Measurements from ENCODE around the gene PCDHB2.
"Not testable (repeated sequence)": the region's sequence is repeated elsewhere in the genome, so short reads cannot be mapped to it uniquely, and the experiment has no call there.

Gene PCDHB2

DNA sequence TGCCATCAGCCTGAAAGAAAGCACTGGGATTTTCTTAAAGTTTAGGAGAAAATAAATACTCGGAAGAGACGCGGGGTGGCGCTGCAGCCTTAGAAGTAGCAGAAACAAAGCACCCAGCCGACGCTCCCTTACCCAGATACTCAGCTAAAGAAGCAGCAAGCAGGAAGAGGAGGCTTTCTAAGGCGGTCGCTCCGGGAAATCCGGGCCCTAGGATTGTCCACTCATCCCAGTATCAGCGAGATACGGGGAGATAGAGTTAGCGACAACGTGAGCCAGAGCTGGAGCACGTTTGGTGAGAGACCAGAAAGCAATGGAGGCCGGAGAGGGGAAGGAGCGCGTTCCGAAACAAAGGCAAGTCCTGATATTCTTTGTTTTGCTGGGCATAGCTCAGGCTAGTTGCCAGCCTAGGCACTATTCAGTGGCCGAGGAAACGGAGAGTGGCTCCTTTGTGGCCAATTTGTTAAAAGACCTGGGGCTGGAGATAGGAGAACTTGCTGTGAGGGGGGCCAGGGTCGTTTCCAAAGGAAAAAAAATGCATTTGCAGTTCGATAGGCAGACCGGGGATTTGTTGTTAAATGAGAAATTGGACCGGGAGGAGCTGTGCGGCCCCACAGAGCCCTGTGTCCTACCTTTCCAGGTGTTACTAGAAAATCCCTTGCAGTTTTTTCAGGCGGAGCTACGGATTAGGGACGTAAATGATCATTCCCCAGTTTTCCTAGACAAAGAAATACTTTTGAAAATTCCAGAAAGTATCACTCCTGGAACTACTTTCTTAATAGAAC is at the start of gene PCDHB2:
PCDHB2 (plus strand) TSS at position 135 of the 782 bp plus-strand sequence; CDS start at position 311, 176 bp downstream.
- H3K9me3 ChIP-seq (replicated peaks in 1 of 11), result peaks cover 15 to 28% (median 19%) of the 10 kb centered on the region in 11 experiments; a peak in 19 of 22 replicates
- H4K20me1 ChIP-seq, result no peaks in the 10 kb centered on the region
- no peak within 1 kb of the TSS for H3K9ac ChIP-seq
- H3K27me3 ChIP-seq, result no peaks in the 10 kb centered on the region
- H3K27ac ChIP-seq, result no peak within 1 kb of the TSS
- H3K36me3 ChIP-seq, result no peaks in the 10 kb centered on the region
- no peak within 1 kb of the TSS for H3K4me2 ChIP-seq
- H3K4me1 ChIP-seq, result no peaks in the 10 kb centered on the region
- H3K4me3 ChIP-seq, result no peak within 1 kb of the TSS
- no peak for TF ChIP-seq Cebpa-rat (IDR thresholded peaks at IDR 0.05)

DNA sequence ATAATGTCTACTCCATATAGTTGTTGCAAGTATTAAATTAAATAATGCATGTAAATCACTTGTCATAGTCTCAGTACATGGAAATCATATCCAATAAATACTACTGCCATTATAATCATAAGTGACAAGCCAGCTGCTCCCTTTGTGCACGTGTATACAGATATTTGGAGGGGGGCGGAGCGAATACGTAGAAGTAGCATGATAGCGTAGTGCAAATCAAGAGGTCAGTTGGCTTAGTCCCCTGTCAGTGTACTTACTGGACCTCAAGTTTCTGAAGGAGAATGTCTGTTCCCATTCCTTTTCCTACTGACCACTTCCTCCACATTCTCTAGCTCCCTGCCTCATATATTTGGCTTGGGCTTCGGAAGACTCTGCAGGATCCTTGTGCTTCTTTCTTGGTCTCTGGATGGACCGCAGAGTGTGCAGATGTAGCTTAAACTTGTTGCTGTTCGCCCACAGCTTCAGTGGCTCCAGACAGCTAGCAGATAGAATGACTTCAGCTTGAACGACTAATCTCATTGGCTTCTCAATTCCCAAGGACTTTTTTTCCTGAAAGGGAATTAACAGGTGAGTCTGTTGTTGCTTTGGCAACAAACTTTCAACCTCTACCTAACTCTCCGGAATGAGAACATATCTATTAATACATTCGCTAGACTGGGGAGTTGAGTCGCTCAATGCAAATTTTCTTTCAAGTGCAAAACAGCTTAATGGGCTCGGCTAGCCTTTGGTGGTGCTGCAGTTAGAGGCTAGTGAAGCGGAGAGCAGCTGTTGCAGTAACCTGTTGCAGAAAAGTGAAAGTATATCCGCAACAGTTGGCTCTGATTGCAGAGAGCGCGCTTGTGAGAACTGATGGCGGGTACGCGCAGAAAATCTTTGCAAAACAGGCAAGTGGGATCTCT is 43.5 kb upstream of the PCDHB2 start, which contains the start of gene PCDHB1:
PCDHB1 (plus strand) TSS at position 753 of the 899 bp plus-strand sequence; CDS start at position 850, 97 bp downstream.
- H4K20me1 ChIP-seq, result no peaks in the 10 kb centered on the region
- no peak within 1 kb of the TSS for H3K9ac ChIP-seq
- no peaks in the 10 kb centered on the region for H3K27me3 ChIP-seq
- no peak within 1 kb of the TSS for H3K4me2 ChIP-seq
- TF ChIP-seq Cebpa-rat (IDR thresholded peaks at IDR 0.05), result no peak
- no peak within 1 kb of the TSS for H3K4me3 ChIP-seq
- peaks cover 0 to 10% (median 0%) of the 10 kb centered on the region in 10 experiments; a peak in 1 of 20 replicates for H3K4me1 ChIP-seq
- peaks cover 0 to 27% (median 11%) of the 10 kb centered on the region in 11 experiments; a peak in 13 of 22 replicates for H3K9me3 ChIP-seq (replicated peaks in 1 of 11)
- no peak within 1 kb of the TSS for H3K27ac ChIP-seq
- no peaks in the 10 kb centered on the region for H3K36me3 ChIP-seq

DNA sequence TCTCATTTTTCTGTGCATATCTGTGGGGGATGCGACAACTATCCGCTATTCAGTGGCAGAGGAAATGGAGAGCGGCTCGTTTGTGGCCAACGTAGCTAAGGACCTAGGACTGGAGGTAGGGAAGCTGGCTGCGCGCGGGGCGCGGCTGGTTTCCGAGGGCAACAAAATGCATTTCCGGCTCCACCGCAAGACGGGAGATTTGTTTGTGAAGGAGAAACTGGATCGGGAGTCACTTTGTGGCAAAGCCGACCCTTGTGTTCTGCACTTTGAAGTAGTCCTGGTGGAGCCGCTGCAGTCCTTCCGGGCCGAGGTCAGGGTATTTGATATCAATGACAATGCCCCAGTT is 42.9 kb upstream of the PCDHB2 start:
- Histone ChIP-seq H3K4me1 (peaks cover 0 to 10% (median 0%) of the 10 kb centered on the region in 10 experiments; a peak in 1 of 20 replicates), H3K27ac (no peak overlapping the region), H4K20me1 (no peaks in the 10 kb centered on the region), H3K9me3 (replicated peaks in 1 of 11) (peaks cover 0 to 27% (median 11%) of the 10 kb centered on the region in 11 experiments; a peak in 13 of 22 replicates), H3K27me3 (no peaks in the 10 kb centered on the region), H3K9ac (no peak overlapping the region), H3K4me2 (no peak overlapping the region), H3K4me3 (no peak overlapping the region), H3K36me3 (no peaks in the 10 kb centered on the region)
- no peak for TF ChIP-seq Cebpa-rat (IDR thresholded peaks at IDR 0.05)

DNA sequence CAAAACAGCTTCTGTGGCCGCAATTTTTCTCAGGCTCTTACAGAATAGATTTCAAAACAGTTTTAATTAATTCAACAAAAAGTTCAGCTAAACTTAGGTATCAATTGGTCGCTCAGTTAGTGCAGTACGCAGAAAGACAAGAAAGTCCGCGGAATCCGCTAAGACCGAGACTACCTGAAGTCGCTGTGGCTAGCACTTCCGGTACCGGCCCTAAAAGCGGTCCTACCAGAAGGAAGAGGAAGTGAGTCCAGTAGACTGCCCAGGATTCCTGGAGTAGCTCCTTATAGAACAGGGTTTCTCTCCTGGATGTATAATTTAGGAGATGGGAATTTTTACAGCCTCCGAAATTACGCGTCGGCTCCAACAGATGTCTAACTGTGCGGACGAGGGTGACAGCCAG is 16.6 kb upstream of the PCDHB2 start:
- no peak for TF ChIP-seq Cebpa-rat (IDR thresholded peaks at IDR 0.05)
- Histone ChIP-seq H3K4me2 (no peak overlapping the region), H3K9ac (no peak overlapping the region), H3K27ac (no peak overlapping the region), H3K4me3 (no peak overlapping the region), H3K9me3 (replicated peaks in 1 of 11) (peaks cover 11 to 25% (median 18%) of the 10 kb centered on the region in 11 experiments; a peak in 19 of 22 replicates), H3K4me1 (no peaks in the 10 kb centered on the region), H4K20me1 (no peaks in the 10 kb centered on the region), H3K36me3 (no peaks in the 10 kb centered on the region), H3K27me3 (no peaks in the 10 kb centered on the region)

GRCh38 chr5:141082228-141082627 is 12.2 kb upstream of the PCDHB2 start:
- Histone ChIP-seq H3K4me1 (no peaks in the 10 kb centered on the region), H3K9me3 (replicated peaks in 1 of 11) (peaks cover 11 to 18% (median 13%) of the 10 kb centered on the region in 11 experiments; a peak in 19 of 22 replicates), H3K4me2 (no peak overlapping the region), H3K27me3 (no peaks in the 10 kb centered on the region), H3K9ac (no peak overlapping the region), H3K27ac (no peak overlapping the region), H4K20me1 (no peaks in the 10 kb centered on the region), H3K36me3 (no peaks in the 10 kb centered on the region), H3K4me3 (no peak overlapping the region)
- TF ChIP-seq Cebpa-rat (IDR thresholded peaks at IDR 0.05), result no peak

DNA sequence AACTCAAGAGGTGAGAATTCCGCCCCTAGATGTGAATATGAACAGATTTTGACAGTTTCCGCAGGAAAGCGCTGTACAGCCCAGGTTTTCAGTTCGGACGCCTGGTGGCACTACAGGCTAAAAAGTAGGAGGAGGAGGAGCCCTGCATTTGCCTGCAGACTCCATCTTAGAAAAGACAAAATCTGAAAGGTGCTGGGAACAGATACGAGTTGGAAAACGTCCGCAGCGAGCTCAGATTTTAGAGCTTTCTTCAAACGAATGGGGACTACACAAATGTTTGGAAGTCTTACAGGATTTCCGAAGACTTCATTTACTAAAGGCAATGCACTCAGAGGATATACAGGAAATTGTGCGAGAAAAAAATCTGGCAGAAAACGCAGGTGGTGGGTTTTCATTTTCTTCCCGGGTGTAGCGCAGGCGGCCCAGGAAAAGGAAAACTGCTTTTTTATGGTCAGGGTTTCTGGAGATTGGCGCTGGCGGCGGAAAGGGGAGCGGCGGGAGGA is 9.9 kb upstream of the PCDHB2 start:
- no peak for TF ChIP-seq Cebpa-rat (IDR thresholded peaks at IDR 0.05)
- no peak overlapping the region for H3K4me3 ChIP-seq
- H3K4me1 ChIP-seq, result no peaks in the 10 kb centered on the region
- H3K27me3 ChIP-seq, result no peaks in the 10 kb centered on the region; a peak in 1 of 22 replicates
- no peaks in the 10 kb centered on the region for H3K9me3 ChIP-seq (replicated peaks in 1 of 11)
- H4K20me1 ChIP-seq, result no peaks in the 10 kb centered on the region
- H3K36me3 ChIP-seq, result no peaks in the 10 kb centered on the region
- no peak overlapping the region for H3K9ac ChIP-seq
- no peak overlapping the region for H3K4me2 ChIP-seq
- no peak overlapping the region for H3K27ac ChIP-seq

DNA sequence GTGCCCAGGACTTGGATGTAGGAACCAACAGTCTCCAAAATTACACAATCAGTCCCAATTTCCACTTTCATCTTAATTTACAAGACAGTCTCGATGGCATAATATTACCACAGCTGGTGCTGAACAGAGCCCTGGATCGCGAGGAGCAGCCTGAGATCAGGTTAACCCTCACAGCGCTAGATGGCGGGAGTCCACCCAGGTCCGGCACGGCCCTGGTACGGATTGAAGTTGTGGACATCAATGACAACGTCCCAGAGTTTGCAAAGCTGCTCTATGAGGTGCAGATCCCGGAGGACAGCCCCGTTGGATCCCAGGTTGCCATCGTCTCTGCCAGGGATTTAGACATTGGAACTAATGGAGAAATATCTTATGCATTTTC is 837 bp downstream of the PCDHB2 start:
- Histone ChIP-seq H3K9ac (no peak overlapping the region), H3K4me3 (no peak overlapping the region), H3K9me3 (replicated peaks in 1 of 11) (peaks cover 16 to 31% (median 21%) of the 10 kb centered on the region in 11 experiments; a peak in 19 of 22 replicates), H3K4me1 (no peaks in the 10 kb centered on the region), H3K27me3 (no peaks in the 10 kb centered on the region), H3K27ac (no peak overlapping the region), H3K36me3 (no peaks in the 10 kb centered on the region), H4K20me1 (no peaks in the 10 kb centered on the region), H3K4me2 (no peak overlapping the region)
- no peak for TF ChIP-seq Cebpa-rat (IDR thresholded peaks at IDR 0.05)

- not testable (repeated sequence) for H3K27me3 ChIP-seq, H3K4me2 ChIP-seq, H3K27ac ChIP-seq, H4K20me1 ChIP-seq, H3K4me1 ChIP-seq, H3K4me3 ChIP-seq, H3K36me3 ChIP-seq, H3K9ac ChIP-seq
- H3K9me3 ChIP-seq (replicated peaks in 1 of 11), result peaks cover 25 to 41% (median 31%) of the 10 kb centered on the region in 11 experiments; a peak in 21 of 22 replicates
Measured at GRCh38 chr5:141096181-141096580, 1.8 kb downstream of the PCDHB2 start.

DNA sequence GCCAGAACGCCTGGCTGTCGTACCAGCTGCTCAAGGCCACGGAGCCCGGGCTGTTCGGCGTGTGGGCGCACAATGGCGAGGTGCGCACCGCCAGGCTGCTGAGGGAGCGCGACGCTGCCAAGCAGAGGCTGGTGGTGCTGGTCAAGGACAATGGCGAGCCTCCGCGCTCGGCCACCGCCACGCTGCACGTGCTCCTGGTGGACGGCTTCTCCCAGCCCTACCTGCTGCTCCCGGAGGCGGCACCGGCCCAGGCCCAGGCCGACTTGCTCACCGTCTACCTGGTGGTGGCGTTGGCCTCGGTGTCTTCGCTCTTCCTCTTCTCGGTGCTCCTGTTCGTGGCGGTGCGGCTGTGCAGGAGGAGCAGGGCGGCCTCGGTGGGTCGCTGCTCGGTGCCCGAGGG is 2.2 kb downstream of the PCDHB2 start:
- H4K20me1 ChIP-seq, H3K36me3 ChIP-seq, H3K4me2 ChIP-seq, H3K27ac ChIP-seq, H3K4me3 ChIP-seq, H3K27me3 ChIP-seq, H3K4me1 ChIP-seq, H3K9ac ChIP-seq: not testable (repeated sequence)
- peaks cover 29 to 45% (median 35%) of the 10 kb centered on the region in 11 experiments; a peak in 21 of 22 replicates for H3K9me3 ChIP-seq (replicated peaks in 1 of 11)

Measured in BLaER1 treated with 17β-estradiol and CSF1 and Interleukin-3, amounts not matched to agents 10 nM and 100 nM (cell line).